HEK293T (cell line): ENCODE results near the gene ERC2.

Experiments used
- FOXM1 ChIP-seq: fragments of 450-650 bp; IDR thresholded peaks from 2 replicates; pipeline ENCODE4 v1.6.1; 2017; ENCODE audit warnings: mild to moderate bottlenecking, borderline replicate concordance
- SP1 ChIP-seq: fragments of 450-650 bp; IDR thresholded peaks from 2 replicates; pipeline ENCODE4 v1.6.1; 2017
- TARDBP ChIP-seq: fragments of 450-650 bp; IDR thresholded peaks from 2 replicates; pipeline ENCODE4 v1.6.1; 2016
- ZNF384 ChIP-seq: fragments of 450-650 bp; IDR thresholded peaks from 2 replicates; pipeline ENCODE4 v1.6.1; 2016

- TF ChIP-seq TARDBP: no peak
- TF ChIP-seq ZNF384: no peak
- no peak for TF ChIP-seq SP1
- no peak for TF ChIP-seq FOXM1
Observed at GRCh38 chr3:55912880-55913279, 555.4 kb downstream of the ERC2 start.
